ENCODE results near the gene CRYGC.

The CRYGC gene

DNA sequence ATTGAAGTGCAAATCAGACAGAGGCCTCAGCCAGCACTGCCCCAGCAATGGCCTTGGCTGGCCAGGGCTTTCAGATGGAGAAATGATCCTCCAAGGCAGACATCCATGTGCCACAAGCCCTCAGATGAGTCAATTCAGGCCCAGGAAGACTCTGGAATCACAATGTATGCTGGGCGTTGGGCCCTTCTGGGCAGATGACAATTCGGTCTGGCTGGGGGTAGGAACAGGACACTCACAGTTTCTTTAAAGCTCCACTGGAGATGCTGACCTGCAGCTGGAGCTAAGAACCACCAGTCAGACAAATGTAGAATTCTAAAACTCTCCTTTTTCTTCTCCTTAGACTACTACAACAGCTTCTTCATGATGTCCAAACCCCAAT is 7.1 kb upstream of the CRYGC start:
- no peak overlapping the region for H3K27ac ChIP-seq (ENCODE audit: extremely low read depth, low read depth, low read length)
- no peaks in the 10 kb centered on the region for H3K4me1 ChIP-seq (ENCODE audit: control insufficient read depth, insufficient read depth, low read length)
- no peaks in the 10 kb centered on the region for H3K9me3 ChIP-seq (ENCODE audit: control insufficient read depth, insufficient read depth, low read depth, low read length)
- no peaks in the 10 kb centered on the region for H3K36me3 ChIP-seq (ENCODE audit: control insufficient read depth in 2 of 2, insufficient read depth in 1 of 2, low read length in 2 of 2)
- ChIA-PET POLR2A (no interaction called here), CTCF (interaction anchor here (1.5 kb wide), 1 partner anchor 11 kb away, joined by 3 read pairs; no protein-coding TSS in a partner anchor)
- H3K4me3 ChIP-seq (ENCODE audit: low read depth, low read length), result no peak overlapping the region
- no peak for TF ChIP-seq ZNF677 (tag by site-specific recombination; IDR thresholded peaks at IDR 0.05)
- TF ChIP-seq, protein P1, sequence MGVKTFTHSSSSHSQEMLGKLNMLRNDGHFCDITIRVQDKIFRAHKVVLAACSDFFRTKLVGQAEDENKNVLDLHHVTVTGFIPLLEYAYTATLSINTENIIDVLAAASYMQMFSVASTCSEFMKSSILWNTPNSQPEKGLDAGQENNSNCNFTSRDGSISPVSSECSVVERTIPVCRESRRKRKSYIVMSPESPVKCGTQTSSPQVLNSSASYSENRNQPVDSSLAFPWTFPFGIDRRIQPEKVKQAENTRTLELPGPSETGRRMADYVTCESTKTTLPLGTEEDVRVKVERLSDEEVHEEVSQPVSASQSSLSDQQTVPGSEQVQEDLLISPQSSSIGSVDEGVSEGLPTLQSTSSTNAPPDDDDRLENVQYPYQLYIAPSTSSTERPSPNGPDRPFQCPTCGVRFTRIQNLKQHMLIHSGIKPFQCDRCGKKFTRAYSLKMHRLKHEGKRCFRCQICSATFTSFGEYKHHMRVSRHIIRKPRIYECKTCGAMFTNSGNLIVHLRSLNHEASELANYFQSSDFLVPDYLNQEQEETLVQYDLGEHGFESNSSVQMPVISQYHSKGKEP (tag by site-specific recombination; IDR thresholded peaks at IDR 0.05), result no peak
- no peak for TF ChIP-seq ZNF629 (tag by site-specific recombination; IDR thresholded peaks at IDR 0.05)

DNA sequence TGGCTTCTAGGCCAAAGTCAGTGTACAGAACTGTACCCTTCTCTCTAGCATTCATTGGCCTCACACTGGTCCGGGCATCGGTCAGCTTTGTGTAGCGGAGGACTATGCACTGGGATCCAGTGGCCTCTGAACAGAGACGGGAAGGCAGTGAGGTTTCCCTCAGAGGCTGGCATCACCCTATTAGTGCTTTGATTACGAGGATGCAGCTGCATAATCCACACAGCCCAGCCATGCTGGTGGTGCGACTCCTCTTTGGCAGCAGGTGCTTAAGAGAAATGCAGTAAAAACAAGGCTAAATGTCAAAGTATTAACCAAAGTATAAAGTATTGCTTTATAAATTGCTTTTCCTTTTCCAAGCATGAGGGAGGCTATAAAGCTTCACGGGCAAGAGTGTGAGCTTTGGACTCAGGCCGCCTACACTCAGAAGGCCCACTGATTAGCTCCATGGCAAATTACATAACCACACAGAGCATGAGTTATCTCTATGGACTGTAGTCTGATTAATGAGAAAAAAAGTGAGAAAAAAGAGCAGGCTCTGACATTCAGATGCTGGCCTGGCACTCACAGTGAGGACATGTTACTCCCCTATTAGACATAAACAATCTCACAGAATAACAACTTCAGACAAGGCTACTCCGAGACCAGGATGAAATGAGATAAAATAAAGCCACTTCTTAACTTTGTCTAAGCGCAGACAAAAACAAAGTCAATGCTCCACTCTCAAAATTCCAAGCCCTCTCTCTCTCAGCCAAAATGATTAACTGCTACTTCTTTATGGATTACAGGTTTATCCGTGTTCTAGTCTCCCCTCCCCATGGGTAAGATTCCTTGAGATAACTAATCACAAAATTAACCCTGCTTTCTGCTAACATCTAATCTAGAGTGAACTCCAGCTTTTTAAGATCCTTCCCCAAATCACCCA is 6.4 kb upstream of the CRYGC start:
- TF ChIP-seq, protein P2, sequence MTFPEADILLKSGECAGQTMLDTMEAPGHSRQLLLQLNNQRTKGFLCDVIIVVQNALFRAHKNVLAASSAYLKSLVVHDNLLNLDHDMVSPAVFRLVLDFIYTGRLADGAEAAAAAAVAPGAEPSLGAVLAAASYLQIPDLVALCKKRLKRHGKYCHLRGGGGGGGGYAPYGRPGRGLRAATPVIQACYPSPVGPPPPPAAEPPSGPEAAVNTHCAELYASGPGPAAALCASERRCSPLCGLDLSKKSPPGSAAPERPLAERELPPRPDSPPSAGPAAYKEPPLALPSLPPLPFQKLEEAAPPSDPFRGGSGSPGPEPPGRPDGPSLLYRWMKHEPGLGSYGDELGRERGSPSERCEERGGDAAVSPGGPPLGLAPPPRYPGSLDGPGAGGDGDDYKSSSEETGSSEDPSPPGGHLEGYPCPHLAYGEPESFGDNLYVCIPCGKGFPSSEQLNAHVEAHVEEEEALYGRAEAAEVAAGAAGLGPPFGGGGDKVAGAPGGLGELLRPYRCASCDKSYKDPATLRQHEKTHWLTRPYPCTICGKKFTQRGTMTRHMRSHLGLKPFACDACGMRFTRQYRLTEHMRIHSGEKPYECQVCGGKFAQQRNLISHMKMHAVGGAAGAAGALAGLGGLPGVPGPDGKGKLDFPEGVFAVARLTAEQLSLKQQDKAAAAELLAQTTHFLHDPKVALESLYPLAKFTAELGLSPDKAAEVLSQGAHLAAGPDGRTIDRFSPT (tag by site-specific recombination; IDR thresholded peaks at IDR 0.05), result no peak
- TF ChIP-seq ZNF843 (tag by site-specific recombination; IDR thresholded peaks at IDR 0.05) (no peak), ZNF16 (tag by site-specific recombination; IDR thresholded peaks at IDR 0.05; ENCODE audit: low read depth) (no peak), ZNF416 (tag by site-specific recombination; IDR thresholded peaks at IDR 0.05) (no peak), ZSCAN16 (tag by site-specific recombination; IDR thresholded peaks at IDR 0.05) (no peak), ZNF658 (tag by site-specific recombination; IDR thresholded peaks at IDR 0.05) (no peak), MEIS1 (CRISPR knock-in tag; IDR thresholded peaks at IDR 0.05; ENCODE audit: borderline replicate concordance) (no peak), ZNF391 (tag by site-specific recombination; IDR thresholded peaks at IDR 0.05; ENCODE audit: borderline replicate concordance, low read depth) (no peak)
- TF ChIP-seq, protein P3, sequence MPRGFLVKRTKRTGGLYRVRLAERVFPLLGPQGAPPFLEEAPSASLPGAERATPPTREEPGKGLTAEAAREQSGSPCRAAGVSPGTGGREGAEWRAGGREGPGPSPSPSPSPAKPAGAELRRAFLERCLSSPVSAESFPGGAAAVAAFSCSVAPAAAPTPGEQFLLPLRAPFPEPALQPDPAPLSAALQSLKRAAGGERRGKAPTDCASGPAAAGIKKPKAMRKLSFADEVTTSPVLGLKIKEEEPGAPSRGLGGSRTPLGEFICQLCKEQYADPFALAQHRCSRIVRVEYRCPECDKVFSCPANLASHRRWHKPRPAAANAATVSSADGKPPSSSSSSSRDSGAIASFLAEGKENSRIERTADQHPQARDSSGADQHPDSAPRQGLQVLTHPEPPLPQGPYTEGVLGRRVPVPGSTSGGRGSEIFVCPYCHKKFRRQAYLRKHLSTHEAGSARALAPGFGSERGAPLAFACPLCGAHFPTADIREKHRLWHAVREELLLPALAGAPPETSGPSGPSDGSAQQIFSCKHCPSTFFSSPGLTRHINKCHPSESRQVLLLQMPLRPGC (tag by site-specific recombination; IDR thresholded peaks at IDR 0.05), result no peak
- ChIA-PET POLR2A (no interaction called here), CTCF (interaction anchor here (1.5 kb wide), 1 partner anchor 12 kb away, joined by 3 read pairs; no protein-coding TSS in a partner anchor)
- H3K36me3 ChIP-seq (ENCODE audit: control insufficient read depth in 2 of 2, insufficient read depth in 1 of 2, low read length in 2 of 2), result no peaks in the 10 kb centered on the region
- H3K27ac ChIP-seq (ENCODE audit: extremely low read depth, low read depth, low read length), result no peak overlapping the region
- no peak overlapping the region for H3K4me3 ChIP-seq (ENCODE audit: low read depth, low read length)
- H3K4me1 ChIP-seq (ENCODE audit: control insufficient read depth, insufficient read depth, low read length), result no peaks in the 10 kb centered on the region
- H3K9me3 ChIP-seq (ENCODE audit: control insufficient read depth, insufficient read depth, low read depth, low read length), result no peaks in the 10 kb centered on the region

DNA sequence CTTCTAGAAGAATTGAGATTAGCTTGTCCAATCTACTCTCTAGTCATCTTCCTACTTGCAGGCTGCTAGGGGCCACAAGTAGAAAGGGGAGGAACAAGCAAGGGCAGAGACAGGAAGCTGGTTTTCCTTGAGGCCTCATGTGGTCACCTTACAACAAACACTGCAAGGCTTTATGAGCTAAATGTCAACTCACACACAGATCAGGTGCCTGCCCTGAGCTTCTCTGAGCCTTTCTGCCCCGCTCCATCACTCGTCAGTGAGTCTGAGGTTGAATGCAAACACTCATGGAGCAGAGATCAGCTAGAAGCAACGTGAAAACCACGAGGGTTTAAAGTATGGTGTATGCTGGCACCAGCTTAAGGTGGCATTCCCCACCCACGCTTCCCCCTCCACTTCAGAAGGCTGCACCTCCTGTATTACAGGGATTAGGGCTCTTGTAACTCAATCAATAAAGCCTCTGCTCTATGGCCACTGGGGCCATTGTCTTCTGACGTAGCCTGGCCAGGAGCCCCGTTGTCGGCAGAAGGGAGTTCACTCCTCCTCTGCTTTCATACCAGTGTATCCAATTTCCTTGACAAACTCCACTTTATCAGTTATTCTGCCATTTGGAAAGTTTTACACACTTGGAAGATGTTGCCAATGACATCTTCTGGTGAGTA is 5.4 kb upstream of the CRYGC start:
- H3K9me3 ChIP-seq (ENCODE audit: control insufficient read depth, insufficient read depth, low read depth, low read length), result no peaks in the 10 kb centered on the region
- POLR2A ChIA-PET, result no interaction called here
- H3K4me3 ChIP-seq (ENCODE audit: low read depth, low read length), result no peak overlapping the region
- no peaks in the 10 kb centered on the region for H3K4me1 ChIP-seq (ENCODE audit: control insufficient read depth, insufficient read depth, low read length)
- H3K36me3 ChIP-seq (ENCODE audit: control insufficient read depth in 2 of 2, insufficient read depth in 1 of 2, low read length in 2 of 2), result no peaks in the 10 kb centered on the region
- CTCF ChIA-PET, result interaction anchor here (0.6 to 0.7 kb wide), 2 partner anchors 25 to 234 kb away, joined by 3 read pairs; no protein-coding TSS in a partner anchor
- no peak overlapping the region for H3K27ac ChIP-seq (ENCODE audit: extremely low read depth, low read depth, low read length)
- TF ChIP-seq KLF8 (tag by site-specific recombination; IDR thresholded peaks at IDR 0.05) (no peak), ZNF354C (tag by site-specific recombination; IDR thresholded peaks at IDR 0.05; ENCODE audit: borderline replicate concordance, low read depth) (no peak), ZBTB48 (tag by site-specific recombination; IDR thresholded peaks at IDR 0.05) (no peak), BCL11A (tag by site-specific recombination; IDR thresholded peaks at IDR 0.05; ENCODE audit: low read depth) (no peak), YY2 (tag by site-specific recombination; IDR thresholded peaks at IDR 0.05) (no peak), ZNF560 (tag by site-specific recombination; IDR thresholded peaks at IDR 0.05; ENCODE audit: borderline replicate concordance) (no peak), ZNF121 (tag by site-specific recombination; IDR thresholded peaks at IDR 0.05) (no peak), ZNF48 (tag by site-specific recombination; IDR thresholded peaks at IDR 0.05) (no peak), HOXD13 (CRISPR knock-in tag; IDR thresholded peaks at IDR 0.05; ENCODE audit: borderline replicate concordance) (no peak), ZNF600 (tag by site-specific recombination; IDR thresholded peaks at IDR 0.05) (no peak), ZNF146 (tag by site-specific recombination; IDR thresholded peaks at IDR 0.05) (no peak)
- TF ChIP-seq, protein P4, sequence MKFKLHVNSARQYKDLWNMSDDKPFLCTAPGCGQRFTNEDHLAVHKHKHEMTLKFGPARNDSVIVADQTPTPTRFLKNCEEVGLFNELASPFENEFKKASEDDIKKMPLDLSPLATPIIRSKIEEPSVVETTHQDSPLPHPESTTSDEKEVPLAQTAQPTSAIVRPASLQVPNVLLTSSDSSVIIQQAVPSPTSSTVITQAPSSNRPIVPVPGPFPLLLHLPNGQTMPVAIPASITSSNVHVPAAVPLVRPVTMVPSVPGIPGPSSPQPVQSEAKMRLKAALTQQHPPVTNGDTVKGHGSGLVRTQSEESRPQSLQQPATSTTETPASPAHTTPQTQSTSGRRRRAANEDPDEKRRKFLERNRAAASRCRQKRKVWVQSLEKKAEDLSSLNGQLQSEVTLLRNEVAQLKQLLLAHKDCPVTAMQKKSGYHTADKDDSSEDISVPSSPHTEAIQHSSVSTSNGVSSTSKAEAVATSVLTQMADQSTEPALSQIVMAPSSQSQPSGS (tag by site-specific recombination; IDR thresholded peaks at IDR 0.05; ENCODE audit: low read depth), result no peak
